ENCODE data around the gene TESMIN. TPM values are rescaled to one million over a fixed set of nuclear protein-coding genes. Genes with fewer than 3 reads are reported as not detected.

Gene TESMIN
- total RNA-seq, 1 experiment from 2014 or later, result 8.0 TPM

GRCh38 chr11:68734111-68734510 is 17.2 kb downstream of the TESMIN start:
- H3K4me1 ChIP-seq (ENCODE audit: insufficient read depth, low read length, poor library complexity, severe bottlenecking), result no peaks in the 10 kb centered on the region
- BruUV-seq (replicated peaks), result no TSS peak
- H3K27me3 ChIP-seq (replicated peaks; ENCODE audit: insufficient read depth, low read depth, low read length, poor library complexity), result no peaks in the 10 kb centered on the region
- H3K36me3 ChIP-seq (ENCODE audit: insufficient read depth, low read length, poor library complexity, severe bottlenecking), result no peaks in the 10 kb centered on the region
- no peak for TF ChIP-seq EZH2 (IDR thresholded peaks at IDR 0.05; ENCODE audit: borderline replicate concordance, low read depth, low read length, poor library complexity, severe bottlenecking)
- ChIA-PET POLR2A (ENCODE audit: low non-redundant PET) (interaction anchor here (0.6 kb wide), 1 partner anchor 118 kb away, joined by 3 read pairs; no protein-coding TSS in a partner anchor), CTCF (no interaction called here)
- H3K27ac ChIP-seq (ENCODE audit: low read depth, low read length, poor library complexity, severe bottlenecking), result no peak overlapping the region
- H3K4me3 ChIP-seq (ENCODE audit: low read depth, low read length, poor library complexity, severe bottlenecking), result no peak overlapping the region
- intact Hi-C loops (cut with micrococcal nuclease; ENCODE audit: unreplicated experiment), result no loop called here
- DNase-seq (ENCODE audit: low spot score), result no peak
- H3K9me3 ChIP-seq (ENCODE audit: low read depth, low read length, poor library complexity, severe bottlenecking), result no peaks in the 10 kb centered on the region

GRCh38 chr11:68727783-68728182 is 23.5 kb downstream of the TESMIN start:
- Histone ChIP-seq H3K9me3 (ENCODE audit: low read depth, low read length, poor library complexity, severe bottlenecking) (no peaks in the 10 kb centered on the region), H3K27ac (ENCODE audit: low read depth, low read length, poor library complexity, severe bottlenecking) (no peak overlapping the region), H3K4me1 (ENCODE audit: insufficient read depth, low read length, poor library complexity, severe bottlenecking) (no peaks in the 10 kb centered on the region), H3K36me3 (ENCODE audit: insufficient read depth, low read length, poor library complexity, severe bottlenecking) (no peaks in the 10 kb centered on the region), H3K27me3 (replicated peaks; ENCODE audit: insufficient read depth, low read depth, low read length, poor library complexity) (peaks cover 9% of the 10 kb centered on the region), H3K4me3 (ENCODE audit: low read depth, low read length, poor library complexity, severe bottlenecking) (no peak overlapping the region)
- ChIA-PET POLR2A (ENCODE audit: low non-redundant PET) (no interaction called here), CTCF (no interaction called here)
- no peak for TF ChIP-seq EZH2 (IDR thresholded peaks at IDR 0.05; ENCODE audit: borderline replicate concordance, low read depth, low read length, poor library complexity, severe bottlenecking)
- TF ChIP-seq, protein P1, sequence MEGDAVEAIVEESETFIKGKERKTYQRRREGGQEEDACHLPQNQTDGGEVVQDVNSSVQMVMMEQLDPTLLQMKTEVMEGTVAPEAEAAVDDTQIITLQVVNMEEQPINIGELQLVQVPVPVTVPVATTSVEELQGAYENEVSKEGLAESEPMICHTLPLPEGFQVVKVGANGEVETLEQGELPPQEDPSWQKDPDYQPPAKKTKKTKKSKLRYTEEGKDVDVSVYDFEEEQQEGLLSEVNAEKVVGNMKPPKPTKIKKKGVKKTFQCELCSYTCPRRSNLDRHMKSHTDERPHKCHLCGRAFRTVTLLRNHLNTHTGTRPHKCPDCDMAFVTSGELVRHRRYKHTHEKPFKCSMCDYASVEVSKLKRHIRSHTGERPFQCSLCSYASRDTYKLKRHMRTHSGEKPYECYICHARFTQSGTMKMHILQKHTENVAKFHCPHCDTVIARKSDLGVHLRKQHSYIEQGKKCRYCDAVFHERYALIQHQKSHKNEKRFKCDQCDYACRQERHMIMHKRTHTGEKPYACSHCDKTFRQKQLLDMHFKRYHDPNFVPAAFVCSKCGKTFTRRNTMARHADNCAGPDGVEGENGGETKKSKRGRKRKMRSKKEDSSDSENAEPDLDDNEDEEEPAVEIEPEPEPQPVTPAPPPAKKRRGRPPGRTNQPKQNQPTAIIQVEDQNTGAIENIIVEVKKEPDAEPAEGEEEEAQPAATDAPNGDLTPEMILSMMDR (conservative IDR thresholded peaks at IDR 0.05; ENCODE audit: low read depth, low read length), result no peak
- intact Hi-C loops (cut with micrococcal nuclease; ENCODE audit: unreplicated experiment), result no loop called here
- BruUV-seq (replicated peaks), result no TSS peak
- DNase-seq (ENCODE audit: low spot score), result no peak

GRCh38 chr11:68724293-68724692 is 27.0 kb downstream of the TESMIN start:
- no TSS peak for BruUV-seq (replicated peaks)
- Histone ChIP-seq H3K4me3 (ENCODE audit: low read depth, low read length, poor library complexity, severe bottlenecking) (no peak overlapping the region), H3K27me3 (replicated peaks; ENCODE audit: insufficient read depth, low read depth, low read length, poor library complexity) (peaks cover 9% of the 10 kb centered on the region), H3K27ac (ENCODE audit: low read depth, low read length, poor library complexity, severe bottlenecking) (no peak overlapping the region), H3K36me3 (ENCODE audit: insufficient read depth, low read length, poor library complexity, severe bottlenecking) (no peaks in the 10 kb centered on the region), H3K9me3 (ENCODE audit: low read depth, low read length, poor library complexity, severe bottlenecking) (no peaks in the 10 kb centered on the region), H3K4me1 (ENCODE audit: insufficient read depth, low read length, poor library complexity, severe bottlenecking) (no peaks in the 10 kb centered on the region)
- ChIA-PET POLR2A (ENCODE audit: low non-redundant PET) (no interaction called here), CTCF (no interaction called here)
- DNase-seq (ENCODE audit: low spot score), result no peak
- no peak for TF ChIP-seq EZH2 (IDR thresholded peaks at IDR 0.05; ENCODE audit: borderline replicate concordance, low read depth, low read length, poor library complexity, severe bottlenecking)
- TF ChIP-seq, protein P1 (conservative IDR thresholded peaks at IDR 0.05; ENCODE audit: low read depth, low read length), result no peak
- intact Hi-C loops (cut with micrococcal nuclease; ENCODE audit: unreplicated experiment), result no loop called here

DNA sequence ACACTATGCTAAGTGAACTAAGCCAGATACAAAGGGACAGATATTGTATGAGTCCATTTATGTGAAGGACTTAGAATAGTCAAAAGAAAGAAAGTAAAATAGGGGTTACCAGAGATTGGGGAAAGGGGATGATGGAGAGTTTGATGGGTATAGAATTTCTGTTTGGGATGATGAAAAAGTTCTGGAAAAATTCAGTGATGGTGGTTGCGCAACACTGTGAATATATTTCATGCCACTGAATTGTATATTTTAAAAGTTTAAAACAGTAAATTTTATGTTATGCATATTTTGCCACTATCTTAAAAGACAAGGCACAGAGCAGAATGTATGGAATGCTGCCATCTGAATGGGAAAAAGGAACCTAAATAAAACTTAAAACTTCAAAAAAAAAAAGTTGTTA is 29.2 kb downstream of the TESMIN start:
- TF ChIP-seq EZH2 (IDR thresholded peaks at IDR 0.05; ENCODE audit: borderline replicate concordance, low read depth, low read length, poor library complexity, severe bottlenecking), result no peak
- TF ChIP-seq, protein P1 (conservative IDR thresholded peaks at IDR 0.05; ENCODE audit: low read depth, low read length), result no peak
- H3K27me3 ChIP-seq (replicated peaks; ENCODE audit: insufficient read depth, low read depth, low read length, poor library complexity), result peaks cover 9% of the 10 kb centered on the region
- POLR2A ChIA-PET (ENCODE audit: low non-redundant PET), result no interaction called here
- no peak overlapping the region for H3K27ac ChIP-seq (ENCODE audit: low read depth, low read length, poor library complexity, severe bottlenecking)
- H3K4me1 ChIP-seq (ENCODE audit: insufficient read depth, low read length, poor library complexity, severe bottlenecking), result no peaks in the 10 kb centered on the region
- no peaks in the 10 kb centered on the region for H3K36me3 ChIP-seq (ENCODE audit: insufficient read depth, low read length, poor library complexity, severe bottlenecking)
- intact Hi-C loops (cut with micrococcal nuclease; ENCODE audit: unreplicated experiment), result no loop called here
- H3K9me3 ChIP-seq (ENCODE audit: low read depth, low read length, poor library complexity, severe bottlenecking), result no peaks in the 10 kb centered on the region
- no peak for DNase-seq (ENCODE audit: low spot score)
- no TSS peak for BruUV-seq (replicated peaks)
- CTCF ChIA-PET, result no interaction called here
- no peak overlapping the region for H3K4me3 ChIP-seq (ENCODE audit: low read depth, low read length, poor library complexity, severe bottlenecking)
